Natural killer cell (primary cell): ENCODE results near the gene SHMT2. TPM values are rescaled to one million over a fixed set of nuclear protein-coding genes. Genes with fewer than 3 reads are reported as not detected.

Experiments used
- ATAC-seq, 3 donors: fragments of 150-1000 bp in 2 of 3; fragments of 200-7000 bp in 1 of 3; cut with Tn5 transposase; 1 replicate in 1 of 3; 2 replicates in 2 of 3; pipeline ENCODE4 v1.10.0; 2021; ENCODE audit warnings: mild to moderate bottlenecking in 2 of 3, moderate library complexity in 2 of 3
- DNase-seq, 2 donors: peaks; one replicate each; pipeline versions ENCODE4 v3.0.0 to v3.0.0-alpha.2; 2013 to 2021; ENCODE audit warnings: mixed read lengths in 1 of 2
- H3K27ac ChIP-seq: one replicate; pipeline ENCODE4 v1.5.1; 2013; ENCODE audit warnings: mild to moderate bottlenecking, low read length
- H3K27me3 ChIP-seq: one replicate; pipeline ENCODE4 v1.6.1; 2013; ENCODE audit warnings: low read length; ENCODE audit not compliant: control insufficient read depth, insufficient read depth
- H3K36me3 ChIP-seq: one replicate; pipeline ENCODE4 v1.6.1; 2013; ENCODE audit warnings: low read length; ENCODE audit not compliant: control insufficient read depth, insufficient read depth
- H3K4me1 ChIP-seq: one replicate; pipeline ENCODE4 v1.6.1; 2013; ENCODE audit warnings: low read length; ENCODE audit not compliant: control insufficient read depth, insufficient read depth
- H3K4me3 ChIP-seq: one replicate; pipeline ENCODE4 v1.5.1; 2013; ENCODE audit warnings: low read length
- H3K9me3 ChIP-seq: one replicate; pipeline ENCODE4 v1.6.1; 2013; ENCODE audit warnings: low read length; ENCODE audit not compliant: control insufficient read depth, insufficient read depth
- H3K27ac Mint-ChIP-seq, 2 donors: one replicate each; pipeline ENCODE4 v1.8.0; 2022; ENCODE audit warnings: mild to moderate bottlenecking in 2 of 2, mixed read lengths in 2 of 2, moderate library complexity in 1 of 2
- H3K27me3 Mint-ChIP-seq, 2 donors: one replicate each; pipeline ENCODE4 v1.8.0; 2022; ENCODE audit warnings: low read depth in 2 of 2, mixed read lengths in 2 of 2
- H3K36me3 Mint-ChIP-seq: one replicate; pipeline ENCODE4 v1.8.0; 2022; ENCODE audit warnings: mixed read lengths
- H3K4me1 Mint-ChIP-seq, 2 donors: one replicate each; pipeline ENCODE4 v1.8.0; 2022; ENCODE audit warnings: mixed read lengths in 2 of 2
- H3K4me3 Mint-ChIP-seq: one replicate; pipeline ENCODE4 v1.8.0; 2022; ENCODE audit warnings: mild to moderate bottlenecking, moderate library complexity, mixed read lengths
- H3K9me3 Mint-ChIP-seq, 2 donors: one replicate each; pipeline ENCODE4 v1.8.0; 2022; ENCODE audit warnings: mixed read lengths in 2 of 2
- CTCF ChIP-seq: fragments of 200-600 bp; IDR thresholded peaks from one replicate; pipeline ENCODE4 v1.8.0; 2022; ENCODE audit warnings: antibody characterized with exemption
- WGBS: methylation state at CpG from one replicate; pipeline ENCODE4 v1.1.7; 2013; ENCODE audit warnings: missing lambda C conversion rate; ENCODE audit not compliant: insufficient coverage; 5-methylcytosine and 5-hydroxymethylcytosine counted together
- intact Hi-C: fragments of 100-400 bp; cut with micrococcal nuclease; formaldehyde crosslinking; loops from one replicate; pipeline ENCODE4 v1.14.2; 2022
- total RNA-seq, 4 donors: library from RNA; stranded (reverse); fragments of 120-200 nt in 1 of 4; gene quantifications; one replicate each; pipeline versions ENCODE4 v1.2.3 to v1.2.4, GENCODE V29; 2013 to 2022

SHMT2 gene
- total RNA-seq, 3 donors from 2014 or later (not counting 1 experiment from before 2014, with no cell fraction given) = 28.6 to 39.3 (median 34.9) TPM

DNA sequence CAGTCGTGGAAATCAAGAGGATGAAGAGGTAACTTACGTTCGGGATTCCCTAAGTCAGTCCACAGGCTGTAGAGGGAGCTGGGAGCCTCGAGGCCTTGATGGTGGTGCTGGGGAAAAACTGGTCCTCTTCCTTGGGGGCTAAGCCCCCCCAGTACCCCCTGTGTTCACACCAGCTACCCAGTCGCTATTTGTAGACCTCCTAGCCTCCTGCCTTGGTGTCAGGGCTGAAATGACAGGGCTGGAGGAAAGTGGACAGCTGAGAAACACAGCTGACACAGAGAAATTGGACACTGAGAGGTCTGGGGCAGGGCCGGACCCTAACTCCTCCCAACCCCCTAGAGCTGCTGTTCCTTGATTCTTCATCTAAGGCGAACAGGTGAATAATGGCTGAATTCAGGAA lies 21.4 kb downstream of the SHMT2 start, which contains the start of gene STAC3:
Gene STAC3 (minus strand): TSS at position 232 of the 400 bp plus-strand sequence. CDS start 1,551 bp downstream, outside the sequence.
- no peak for DNase-seq
- no peak for ATAC-seq
- no peaks in the 10 kb centered on the region for H3K27me3 ChIP-seq
- no peaks in the 10 kb centered on the region for H3K36me3 Mint-ChIP-seq
- H3K4me1 Mint-ChIP-seq = peaks cover 0 to 8% of the 10 kb centered on the region in 2 donors
- H3K4me3 ChIP-seq = no peak within 1 kb of the TSS
- no peaks in the 10 kb centered on the region for H3K27me3 Mint-ChIP-seq
- no peak within 1 kb of the TSS for H3K27ac ChIP-seq
- no peaks in the 10 kb centered on the region for H3K9me3 Mint-ChIP-seq
- peaks cover 10% of the 10 kb centered on the region for H3K36me3 ChIP-seq
- no peaks in the 10 kb centered on the region for H3K4me1 ChIP-seq
- intact Hi-C loops = no loop called here
- no peak within 1 kb of the TSS for H3K4me3 Mint-ChIP-seq
- 81% methylated on average over 5 of the region's 7 CpGs for WGBS
- TF ChIP-seq CTCF = no peak
- no peak within 1 kb of the TSS for H3K27ac Mint-ChIP-seq
- H3K9me3 ChIP-seq = no peaks in the 10 kb centered on the region

- Mint-ChIP-seq H3K27ac (no peak overlapping the region), H3K9me3 (no peaks in the 10 kb centered on the region), H3K4me1 (no peaks in the 10 kb centered on the region), H3K27me3 (no peaks in the 10 kb centered on the region), H3K36me3 (no peaks in the 10 kb centered on the region), H3K4me3 (no peak overlapping the region)
- 98% methylated on average over 14 of the region's 14 CpGs for WGBS
- TF ChIP-seq CTCF = no peak
- Histone ChIP-seq H3K9me3 (no peaks in the 10 kb centered on the region), H3K27me3 (no peaks in the 10 kb centered on the region), H3K27ac (no peak overlapping the region), H3K4me3 (no peak overlapping the region), H3K4me1 (no peaks in the 10 kb centered on the region), H3K36me3 (peaks cover 42% of the 10 kb centered on the region)
- ATAC-seq (no peak), DNase-seq (no peak)
- intact Hi-C loops = no loop called here
Observed at GRCh38 chr12:57254506-57255280, 25.2 kb downstream of the SHMT2 start.

- Mint-ChIP-seq H3K9me3 (no peaks in the 10 kb centered on the region), H3K36me3 (no peaks in the 10 kb centered on the region), H3K27ac (no peak overlapping the region), H3K4me3 (no peak overlapping the region), H3K27me3 (no peaks in the 10 kb centered on the region), H3K4me1 (no peaks in the 10 kb centered on the region)
- Histone ChIP-seq H3K4me1 (no peaks in the 10 kb centered on the region), H3K4me3 (no peak overlapping the region), H3K27ac (no peak overlapping the region), H3K9me3 (no peaks in the 10 kb centered on the region), H3K27me3 (no peaks in the 10 kb centered on the region), H3K36me3 (peaks cover 50% of the 10 kb centered on the region)
- no peak for DNase-seq
- WGBS = 92% methylated on average over 6 of the region's 6 CpGs
- no peak for ATAC-seq
- intact Hi-C loops = no loop called here
- TF ChIP-seq CTCF = no peak
Observed at GRCh38 chr12:57255916-57256315, 26.4 kb downstream of the SHMT2 start.
